HepG2 (cell line): Measurements from ENCODE around the gene ZNF181. TPM values are rescaled to one million over a fixed set of nuclear protein-coding genes. Genes with fewer than 3 reads are reported as not detected.

Source experiments
- ATAC-seq: fragments of 200-7000 bp; cut with Tn5 transposase; 3 replicates; pipeline ENCODE4 v1.9.1; 2020; ENCODE audit warnings: mild to moderate bottlenecking, moderate library complexity
- BruUV-seq: library from RNA; stranded (reverse); fragments of 400-500 nt; replicated peaks from 2 replicates; lab custom pipeline; 2021; lab: Mats Ljungman, UMichigan
- CTCF ChIA-PET: fragments of 300-600 bp; formaldehyde crosslinking; extraction: SDS; loops from one replicate; lab custom pipeline; 2021; ENCODE audit warnings: low total read pairs, inconsistent platforms, low intra/inter-chr PET ratio; lab: Yijun Ruan, JAX
- POLR2A ChIA-PET: fragments of 350-600 bp; sonication (Branson Sonifier 250); formaldehyde crosslinking; loops from one replicate; lab custom pipeline; 2020; ENCODE audit warnings: antibody characterized with exemption, inconsistent platforms; lab: Yijun Ruan, JAX
- DNase-seq: peaks from one replicate; pipeline ENCODE4 v3.0.0-alpha.2; 2015; ENCODE audit warnings: low spot score
- FAIRE-seq: peaks from 3 replicates; lab custom pipeline; 2011; peaks lifted over from hg19 to GRCh38; lab: Jason Lieb, UNC
- H2AFZ ChIP-seq: one replicate; pipeline ENCODE4 v1.6.1; 2011; ENCODE audit warnings: low read length, inconsistent platforms
- H3K27ac ChIP-seq: fragments of 300-600 bp; 3 replicates; pipeline ENCODE4 v1.8.0; 2011; ENCODE audit warnings: mixed run types, mild to moderate bottlenecking, mixed read lengths, low read length, inconsistent platforms; ENCODE audit not compliant: insufficient read depth; ENCODE audit errors: extremely low read length
- H3K27me3 ChIP-seq, 2 experiments: fragments of 200-600 bp in 1 of 2; 2 replicates in 1 of 2; 3 replicates in 1 of 2; pipeline versions ENCODE4 v1.6.0 to v1.8.0; 2011; ENCODE audit warnings: low read length in 2 of 2, mild to moderate bottlenecking in 2 of 2, moderate library complexity in 2 of 2, inconsistent platforms in 1 of 2; ENCODE audit not compliant: insufficient read depth in 2 of 2, control insufficient read depth in 1 of 2
- H3K36me3 ChIP-seq, 2 experiments: fragments of 200-600 bp in 1 of 2; replicated peaks in 1 of 2; 2 replicates in 1 of 2; 3 replicates in 1 of 2; pipeline versions ENCODE4 v1.5.1 to v1.8.0; 2011; ENCODE audit warnings: low read length in 2 of 2, inconsistent platforms in 1 of 2; ENCODE audit not compliant: insufficient read depth in 2 of 2, control insufficient read depth in 1 of 2
- H3K4me1 ChIP-seq: 2 replicates; pipeline ENCODE4 v1.5.1; 2012; ENCODE audit warnings: low read length, inconsistent platforms; ENCODE audit not compliant: insufficient read depth
- H3K4me2 ChIP-seq: 2 replicates; pipeline ENCODE4 v1.6.0; 2011; ENCODE audit warnings: low read depth, low read length, inconsistent platforms
- H3K4me3 ChIP-seq, 3 experiments: fragments of 200-600 bp in 1 of 3; sonication (generic), shearing (Covaris generic) in 1 of 3; replicated peaks in 1 of 3; 2 replicates each; pipeline ENCODE4 v1.5.1; 2011 to 2016; ENCODE audit warnings: low read length in 3 of 3, inconsistent platforms in 2 of 3, low read depth in 2 of 3, mild to moderate bottlenecking in 2 of 3, control low read depth in 1 of 3, mixed read lengths in 1 of 3; ENCODE audit not compliant: insufficient read depth in 1 of 3
- H3K79me2 ChIP-seq: one replicate; pipeline ENCODE4 v1.6.1; 2011; ENCODE audit warnings: low read length, inconsistent platforms; ENCODE audit not compliant: insufficient read depth
- H3K9ac ChIP-seq: 2 replicates; pipeline ENCODE4 v1.6.0; 2011; ENCODE audit warnings: mild to moderate bottlenecking, low read depth, low read length, inconsistent platforms; ENCODE audit not compliant: insufficient read depth
- H3K9me3 ChIP-seq: 2 replicates; pipeline ENCODE4 v1.5.1; 2012; ENCODE audit warnings: mild to moderate bottlenecking, low read length
- H4K20me1 ChIP-seq: 2 replicates; pipeline ENCODE4 v1.6.0; 2011; ENCODE audit warnings: inconsistent platforms, mild to moderate bottlenecking, low read length, moderate library complexity; ENCODE audit not compliant: insufficient read depth
- BORCS8-MEF2B ChIP-seq: sonication (generic); formaldehyde crosslinking; IDR thresholded peaks from 2 replicates; pipeline ENCODE4 v1.8.0; 2022; ENCODE audit warnings: mild to moderate bottlenecking, missing genetic modification reagents
- GFI1 ChIP-seq: sonication (generic); formaldehyde crosslinking; IDR thresholded peaks from 2 replicates; pipeline ENCODE4 v1.5.0; 2020; ENCODE audit warnings: missing genetic modification reagents, mild to moderate bottlenecking, borderline replicate concordance
- IRX3 ChIP-seq: sonication (generic); formaldehyde crosslinking; IDR thresholded peaks from 2 replicates; pipeline ENCODE4 v1.8.1; 2023; ENCODE audit warnings: mild to moderate bottlenecking, low read depth, missing genetic modification reagents, borderline replicate concordance
- KLF6 ChIP-seq: IDR thresholded peaks from 2 replicates; pipeline ENCODE4 v1.8.0; 2016; ENCODE audit warnings: missing biosample characterization, missing genetic modification reagents
- MAFF ChIP-seq: IDR thresholded peaks from 2 replicates; pipeline ENCODE4 v1.6.1; 2011; ENCODE audit warnings: low read depth, low read length, improper control_type of control experiment
- MAFK ChIP-seq, 2 experiments: IDR thresholded peaks in 1 of 2; conservative IDR thresholded peaks in 1 of 2; 2 replicates each; pipeline ENCODE4 v1.6.1; 2011; ENCODE audit warnings: improper control_type of control experiment in 2 of 2, low read length in 2 of 2
- MAZ ChIP-seq, 2 experiments: sonication (generic) in 1 of 2; formaldehyde crosslinking in 1 of 2; IDR thresholded peaks; 2 replicates each; pipeline versions ENCODE4 v1.5.0 to v1.6.1; 2012 to 2020; ENCODE audit warnings: low read depth in 2 of 2, mild to moderate bottlenecking in 2 of 2, borderline replicate concordance in 1 of 2, improper control_type of control experiment in 1 of 2, low read length in 1 of 2, missing genetic modification reagents in 1 of 2, moderate library complexity in 1 of 2
- RAD51 ChIP-seq: fragments of 450-650 bp; IDR thresholded peaks from 2 replicates; pipeline ENCODE4 v1.6.1; 2016; ENCODE audit warnings: borderline replicate concordance
- SIN3B ChIP-seq: fragments of 150-350 bp; IDR thresholded peaks from 2 replicates; pipeline ENCODE4 v1.6.1; 2014; ENCODE audit warnings: low read length
- SPEN ChIP-seq: sonication (generic); formaldehyde crosslinking; IDR thresholded peaks from 2 replicates; pipeline ENCODE4 v1.5.1; 2020; ENCODE audit warnings: low read depth, mild to moderate bottlenecking, missing genetic modification reagents
- TAF15 ChIP-seq: fragments of 200-400 bp; formaldehyde crosslinking; IDR thresholded peaks from one replicate; pipeline ENCODE4 v1.6.1; 2018; ENCODE audit warnings: mild to moderate bottlenecking, low read depth, low read length; ENCODE audit not compliant: poor library complexity, severe bottlenecking
- TCF7L2 ChIP-seq: IDR thresholded peaks from 2 replicates; pipeline ENCODE4 v1.6.1; 2011; ENCODE audit warnings: mild to moderate bottlenecking, low read depth, low read length, moderate library complexity
- TMF1 ChIP-seq: sonication (generic); formaldehyde crosslinking; IDR thresholded peaks from 2 replicates; pipeline ENCODE4 v1.8.1; 2022; ENCODE audit warnings: low read depth, missing genetic modification reagents
- ZNF451 ChIP-seq: sonication (generic); formaldehyde crosslinking; IDR thresholded peaks from 2 replicates; pipeline ENCODE4 v1.5.0; 2020; ENCODE audit warnings: mild to moderate bottlenecking, missing genetic modification reagents
- ZNF598 ChIP-seq: sonication (generic); formaldehyde crosslinking; IDR thresholded peaks from 2 replicates; pipeline ENCODE4 v1.5.1; 2020; ENCODE audit warnings: mild to moderate bottlenecking, missing genetic modification reagents, borderline replicate concordance
- ZNF619 ChIP-seq: sonication (generic); formaldehyde crosslinking; IDR thresholded peaks from 2 replicates; pipeline ENCODE4 v1.4.0; 2020; ENCODE audit warnings: mild to moderate bottlenecking, missing genetic modification reagents
- ZNF737 ChIP-seq: sonication (generic); formaldehyde crosslinking; IDR thresholded peaks from 2 replicates; pipeline ENCODE4 v1.5.0; 2020; ENCODE audit warnings: missing genetic modification reagents, mild to moderate bottlenecking, borderline replicate concordance
- ZNF776 ChIP-seq: sonication (generic); formaldehyde crosslinking; IDR thresholded peaks from 2 replicates; pipeline ENCODE4 v1.4.0; 2020; ENCODE audit warnings: mild to moderate bottlenecking, missing genetic modification reagents
- WGBS: methylation state at CpG from one replicate; pipeline ENCODE4 v1.1.6; 2017; ENCODE audit warnings: low lambda C conversion rate; 5-methylcytosine and 5-hydroxymethylcytosine counted together
- in situ Hi-C: cut with HindIII; loops from 2 replicates; pipeline ENCODE4 v1.10.0; 2017; ENCODE audit warnings: low pct_unique_long_range_greater_than_20kb; ENCODE audit not compliant: extremely low pct_ligation_motif_present
- intact Hi-C: fragments of 100-400 bp; cut with micrococcal nuclease; formaldehyde crosslinking; loops from one replicate; pipeline ENCODE4 v1.10.0; 2022; ENCODE audit not compliant: unreplicated experiment
- polyA plus RNA-seq, 8 experiments: library from polyadenylated mRNA; depleted of rRNA in 3 of 8; stranded (reverse) in 7 of 8; unstranded in 1 of 8; fragments of >200 nt; fragmentation: Illumina TruSeq in 4 of 8; extraction: Trizol in 4 of 8; gene quantifications; 2 replicates each; pipeline versions ENCODE4 v1.2.1 to v1.2.3, GENCODE V29; 2011 to 2016; ENCODE audit warnings: low read depth in 4 of 8, missing spikeins in 1 of 8, mixed read lengths in 1 of 8; ENCODE audit not compliant: insufficient read depth in 1 of 8
- total RNA-seq, 5 experiments: library from RNA; depleted of rRNA; stranded (reverse); fragments of >200 nt; fragmentation: Illumina TruSeq; extraction: Trizol; gene quantifications; 2 replicates each; pipeline ENCODE4 v1.2.3, GENCODE V29; 2016; ENCODE audit warnings: low read depth in 1 of 5
- TF ChIP-seq, protein P1 (sequence below): sonication (generic); formaldehyde crosslinking; IDR thresholded peaks from 2 replicates; pipeline ENCODE4 v1.5.0; 2020; ENCODE audit warnings: missing genetic modification reagents
- TF ChIP-seq, protein P2 (sequence below): sonication (generic); formaldehyde crosslinking; IDR thresholded peaks from 2 replicates; pipeline ENCODE4 v1.5.1; 2020; ENCODE audit warnings: mild to moderate bottlenecking, missing genetic modification reagents
- TF ChIP-seq, protein P3 (sequence below): sonication (generic); formaldehyde crosslinking; IDR thresholded peaks from 2 replicates; pipeline ENCODE4 v1.4.0; 2020; ENCODE audit warnings: missing genetic modification reagents

The ZNF181 gene
- total and polyA plus RNA-seq, 2 of the 13 experiments (the other 11 are each of a cell fraction or from before 2014, with no cell fraction given), result 10.6 to 15.5 TPM

DNA sequence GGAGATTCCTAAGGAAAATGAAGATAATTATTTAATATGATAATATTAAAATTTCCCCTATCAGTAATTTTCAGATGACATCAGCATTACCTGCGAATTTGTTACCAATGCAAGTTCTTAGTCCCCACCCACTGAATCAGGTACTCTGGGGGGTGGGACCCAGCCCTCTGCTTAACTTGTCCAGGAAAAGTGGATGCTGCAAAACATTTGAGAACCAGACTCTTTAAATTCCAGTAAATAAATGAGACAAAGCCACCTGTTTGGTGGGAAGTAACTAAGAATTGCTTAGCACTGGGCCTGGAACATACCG is 39.5 kb downstream of the ZNF181 start:
- in situ Hi-C loops, result no loop called here
- DNase-seq (no peak), ATAC-seq (no peak)
- TF ChIP-seq, protein P1, sequence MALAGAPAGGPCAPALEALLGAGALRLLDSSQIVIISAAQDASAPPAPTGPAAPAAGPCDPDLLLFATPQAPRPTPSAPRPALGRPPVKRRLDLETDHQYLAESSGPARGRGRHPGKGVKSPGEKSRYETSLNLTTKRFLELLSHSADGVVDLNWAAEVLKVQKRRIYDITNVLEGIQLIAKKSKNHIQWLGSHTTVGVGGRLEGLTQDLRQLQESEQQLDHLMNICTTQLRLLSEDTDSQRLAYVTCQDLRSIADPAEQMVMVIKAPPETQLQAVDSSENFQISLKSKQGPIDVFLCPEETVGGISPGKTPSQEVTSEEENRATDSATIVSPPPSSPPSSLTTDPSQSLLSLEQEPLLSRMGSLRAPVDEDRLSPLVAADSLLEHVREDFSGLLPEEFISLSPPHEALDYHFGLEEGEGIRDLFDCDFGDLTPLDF, result no peak
- 0 out of 2 replicates have a peak, but pooled peaks have one; percentile 20 for TF ChIP-seq KLF6 (CRISPR knock-in tag)
- peak; percentile 25 to 63; a peak in 2 of 4 replicates for TF ChIP-seq MAFK (conservative IDR thresholded peaks at IDR 0.05 in 1 of 2, IDR thresholded peaks at IDR 0.05 in 1 of 2; ENCODE audit: low read length in 2 of 2)
- TF ChIP-seq MAFF, result 0 out of 2 replicates have a peak, but pooled peaks have one; percentile 34
- TF ChIP-seq SIN3B, result no peak
- TF ChIP-seq TMF1 (CRISPR knock-in tag), result no peak
- no peak for TF ChIP-seq ZNF776
- no peak for TF ChIP-seq ZNF451 (CRISPR knock-in tag)
- TF ChIP-seq ZNF737, result no peak
- TF ChIP-seq RAD51, result no peak
- no peak for TF ChIP-seq BORCS8-MEF2B
- no peak for TF ChIP-seq MAZ (IDR thresholded peaks at IDR 0.05; ENCODE audit: borderline replicate concordance, low read depth, low read length)
- no peak for TF ChIP-seq MAZ (CRISPR knock-in tag; IDR thresholded peaks at IDR 0.05; ENCODE audit: low read depth)
- TF ChIP-seq ZNF619 (CRISPR knock-in tag), result no peak
- TF ChIP-seq IRX3, result no peak
- TF ChIP-seq, protein P2, sequence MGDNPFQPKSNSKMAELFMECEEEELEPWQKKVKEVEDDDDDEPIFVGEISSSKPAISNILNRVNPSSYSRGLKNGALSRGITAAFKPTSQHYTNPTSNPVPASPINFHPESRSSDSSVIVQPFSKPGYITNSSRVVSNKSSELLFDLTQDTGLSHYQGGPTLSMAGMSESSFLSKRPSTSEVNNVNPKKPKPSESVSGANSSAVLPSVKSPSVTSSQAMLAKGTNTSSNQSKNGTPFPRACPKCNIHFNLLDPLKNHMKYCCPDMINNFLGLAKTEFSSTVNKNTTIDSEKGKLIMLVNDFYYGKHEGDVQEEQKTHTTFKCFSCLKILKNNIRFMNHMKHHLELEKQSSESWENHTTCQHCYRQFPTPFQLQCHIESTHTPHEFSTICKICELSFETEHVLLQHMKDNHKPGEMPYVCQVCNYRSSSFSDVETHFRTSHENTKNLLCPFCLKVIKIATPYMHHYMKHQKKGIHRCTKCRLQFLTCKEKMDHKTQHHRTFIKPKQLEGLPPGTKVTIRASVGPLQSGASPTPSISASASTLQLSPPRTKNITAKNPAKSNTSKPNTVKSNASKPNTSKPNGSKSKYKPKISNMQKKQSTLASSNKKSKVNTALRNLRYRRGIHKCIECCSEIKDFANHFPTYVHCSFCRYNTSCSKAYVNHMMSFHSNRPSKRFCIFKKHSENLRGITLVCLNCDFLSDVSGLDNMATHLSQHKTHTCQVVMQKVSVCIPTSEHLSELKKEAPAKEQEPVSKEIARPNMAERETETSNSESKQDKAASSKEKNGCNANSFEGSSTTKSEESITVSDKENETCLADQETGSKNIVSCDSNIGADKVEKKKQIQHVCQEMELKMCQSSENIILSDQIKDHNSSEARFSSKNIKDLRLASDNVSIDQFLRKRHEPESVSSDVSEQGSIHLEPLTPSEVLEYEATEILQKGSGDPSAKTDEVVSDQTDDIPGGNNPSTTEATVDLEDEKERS (CRISPR knock-in tag), result no peak
- TF ChIP-seq GFI1, result no peak
- TF ChIP-seq SPEN (CRISPR knock-in tag), result no peak
- no peak for TF ChIP-seq TAF15
- TF ChIP-seq TCF7L2, result no peak
- TF ChIP-seq ZNF598, result no peak
- TF ChIP-seq, protein P3, sequence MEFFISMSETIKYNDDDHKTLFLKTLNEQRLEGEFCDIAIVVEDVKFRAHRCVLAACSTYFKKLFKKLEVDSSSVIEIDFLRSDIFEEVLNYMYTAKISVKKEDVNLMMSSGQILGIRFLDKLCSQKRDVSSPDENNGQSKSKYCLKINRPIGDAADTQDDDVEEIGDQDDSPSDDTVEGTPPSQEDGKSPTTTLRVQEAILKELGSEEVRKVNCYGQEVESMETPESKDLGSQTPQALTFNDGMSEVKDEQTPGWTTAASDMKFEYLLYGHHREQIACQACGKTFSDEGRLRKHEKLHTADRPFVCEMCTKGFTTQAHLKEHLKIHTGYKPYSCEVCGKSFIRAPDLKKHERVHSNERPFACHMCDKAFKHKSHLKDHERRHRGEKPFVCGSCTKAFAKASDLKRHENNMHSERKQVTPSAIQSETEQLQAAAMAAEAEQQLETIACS, result no peak
- TF ChIP-seq, all 625 proteins: peak for 3
- peak overlapping the region; percentile 83 for H2AFZ ChIP-seq
- ChIA-PET POLR2A (no interaction called here), CTCF (no interaction called here)
- H3K9me3 ChIP-seq, result no peaks in the 10 kb centered on the region
- peak overlapping the region in 2 of 3 experiments; percentile 71 to 95; a peak in 3 of 6 replicates for H3K4me3 ChIP-seq
- no peak for FAIRE-seq
- intact Hi-C loops, result loop anchor here (1.0 to 10.0 kb wide), 2 partner anchors 39 to 1749 kb away; partner anchors contain the start of gene ZNF181
- H3K79me2 ChIP-seq, result peaks cover 5% of the 10 kb centered on the region
- H3K9ac ChIP-seq, result no peak overlapping the region
- H4K20me1 ChIP-seq, result no peaks in the 10 kb centered on the region
- no peak overlapping the region for H3K27ac ChIP-seq
- no peaks in the 10 kb centered on the region; a peak in 1 of 5 replicates for H3K27me3 ChIP-seq
- H3K4me1 ChIP-seq, result peaks cover 12% of the 10 kb centered on the region
- peaks cover 0 to 6% of the 10 kb centered on the region in 2 experiments; a peak in 1 of 5 replicates for H3K36me3 ChIP-seq
- 59% methylated on average over 2 of the region's 2 CpGs for WGBS
- no TSS peak for BruUV-seq
- peak overlapping the region; percentile 91 for H3K4me2 ChIP-seq
